Measurements from ENCODE around the gene CCDC191. TPM values are rescaled to one million over a fixed set of nuclear protein-coding genes. Genes with fewer than 3 reads are reported as not detected.

The CCDC191 gene
- total and polyA plus RNA-seq, 9 of the 15 experiments (the other 6 are each of a cell fraction or from before 2014, with no cell fraction given): 0.10 to 0.55 (median 0.22) TPM

- no peak for TF ChIP-seq ETS1 (conservative IDR thresholded peaks at IDR 0.05; ENCODE audit: control insufficient read depth, low read depth, low read length)
- TF ChIP-seq SLC30A9 (CRISPR knock-in tag; IDR thresholded peaks at IDR 0.05): no peak
- no peak for TF ChIP-seq SIX5 (IDR thresholded peaks at IDR 0.05; ENCODE audit: borderline replicate concordance in 1 of 2, insufficient read depth in 1 of 2, low read depth in 1 of 2, low read length in 2 of 2)
- TF ChIP-seq GTF2A2 (tag; IDR thresholded peaks at IDR 0.05): no peak
- TF ChIP-seq C11orf30 (IDR thresholded peaks at IDR 0.05; ENCODE audit: low read depth): no peak
- TF ChIP-seq YBX1 (IDR thresholded peaks at IDR 0.05): no peak
- no peak for TF ChIP-seq CBX5 (IDR thresholded peaks at IDR 0.05; ENCODE audit: borderline replicate concordance, low read depth)
Observed at GRCh38 chr3:113979916-113980315, 76.4 kb downstream of the CCDC191 start (continued).

- FAIRE-seq (no peak), DNase-seq (ENCODE audit: extremely low read depth in 1 of 4, low spot score in 3 of 4) (no peak), ATAC-seq (no peak)
- H2AFZ ChIP-seq (ENCODE audit: low read depth, low read length): no peak overlapping the region
- H3K27me3 ChIP-seq (ENCODE audit: control insufficient read depth in 2 of 2, insufficient read depth in 2 of 2, low read length in 2 of 2): no peaks in the 10 kb centered on the region
- intact Hi-C loops (cut with micrococcal nuclease) (no loop called here), in situ Hi-C loops (cut with MboI) (no loop called here)
- no peak overlapping the region for H3K27ac ChIP-seq (ENCODE audit: extremely low read depth, low read depth, low read length)
- 0% methylated on average over 3 of the region's 4 CpGs for WGBS (ENCODE audit: insufficient coverage, low coverage, missing lambda C conversion rate)
- no peak overlapping the region for H3K4me2 ChIP-seq (ENCODE audit: insufficient read depth, low read length)
- H4K20me1 ChIP-seq (replicated peaks; ENCODE audit: control insufficient read depth, insufficient read depth, low read length): no peaks in the 10 kb centered on the region
- H3K36me3 ChIP-seq (ENCODE audit: control insufficient read depth, insufficient read depth, low read length): no peaks in the 10 kb centered on the region
- no peaks in the 10 kb centered on the region for H3K79me2 ChIP-seq (ENCODE audit: control insufficient read depth, insufficient read depth, low read length)
- TF ChIP-seq CEBPG (CRISPR knock-in tag; IDR thresholded peaks at IDR 0.05) (no peak), CEBPG (tag; conservative IDR thresholded peaks at IDR 0.05 in 1 of 2, IDR thresholded peaks at IDR 0.05 in 1 of 2) (no peak)
- no peaks in the 10 kb centered on the region for H3K4me1 ChIP-seq (replicated peaks in 1 of 2; ENCODE audit: control insufficient read depth in 2 of 2, insufficient read depth in 2 of 2, low read length in 2 of 2)
- no peak overlapping the region for H3K4me3 ChIP-seq
- ChIA-PET CTCF (ENCODE audit: low intra/inter-chr PET ratio) (no interaction called here), POLR2A (no interaction called here)
- H3K9ac ChIP-seq (ENCODE audit: insufficient read depth in 1 of 2, low read depth in 2 of 2, low read length in 2 of 2): no peak overlapping the region
- H3K9me3 ChIP-seq (replicated peaks; ENCODE audit: control insufficient read depth, insufficient read depth, low read depth, low read length): no peaks in the 10 kb centered on the region
- no TSS peak for BruUV-seq (replicated peaks)
- H3K9me1 ChIP-seq (ENCODE audit: control insufficient read depth, insufficient read depth, low read length): no peaks in the 10 kb centered on the region
Observed at GRCh38 chr3:113977822-113978221, 78.5 kb downstream of the CCDC191 start.

Measured in K562 (cell line).